ENCODE data around the gene CRAMP1.

DNA sequence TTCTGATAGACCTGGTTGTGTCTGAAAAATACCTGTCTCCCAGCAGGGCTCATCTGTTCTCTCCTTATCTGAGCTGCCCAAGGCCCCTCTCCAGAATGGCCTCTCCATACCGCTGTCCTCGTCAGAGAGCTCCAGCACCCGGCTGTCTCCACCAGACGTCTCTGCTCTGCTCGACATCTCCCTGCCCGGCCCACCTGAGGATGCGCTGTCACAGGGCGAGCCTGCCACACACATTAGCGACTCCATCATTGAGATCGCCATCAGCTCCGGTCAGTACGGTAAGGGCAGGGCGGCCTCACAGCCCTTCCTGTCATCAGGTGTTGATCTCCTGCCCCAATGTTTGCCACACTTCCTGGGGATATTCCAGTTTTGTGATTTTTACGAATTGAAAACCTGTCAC, 55.8 kb downstream of the CRAMP1 start:
- no peak for TF ChIP-seq EZH2 (IDR thresholded peaks at IDR 0.05; ENCODE audit: insufficient read depth, poor library complexity, severe bottlenecking)
- TF ChIP-seq EZH2phosphoT487 (IDR thresholded peaks at IDR 0.05; ENCODE audit: insufficient read depth, low read depth), result no peak

Measured in GM23248 (cell line).